Measurements from ENCODE around the gene SLC9B1.
"Not testable (repeated sequence)": the region's sequence is repeated elsewhere in the genome, so short reads cannot be mapped to it uniquely, and the experiment has no call there.

Gene SLC9B1

GRCh38 chr4:103011378-103012025 lies 8.0 kb downstream of the SLC9B1 start:
- no peak for DNase-seq

- no peak for DNase-seq
Observed at GRCh38 chr4:103010804-103011203, 8.7 kb downstream of the SLC9B1 start.

- DNase-seq: no peak
Observed at GRCh38 chr4:103008875-103009729, 10.4 kb downstream of the SLC9B1 start.

GRCh38 chr4:103002551-103002950 lies 17.0 kb downstream of the SLC9B1 start:
- DNase-seq: no peak

GRCh38 chr4:102994803-102995202 lies 24.7 kb downstream of the SLC9B1 start:
- no peak for DNase-seq

- DNase-seq: not testable (repeated sequence)
Observed at GRCh38 chr4:102993985-102994384, 25.5 kb downstream of the SLC9B1 start.

- DNase-seq: no peak
Observed at GRCh38 chr4:102988429-102989020, 31.0 kb downstream of the SLC9B1 start.

- DNase-seq: no peak
Observed at GRCh38 chr4:102981005-102981404, 38.5 kb downstream of the SLC9B1 start.

- DNase-seq: not testable (repeated sequence)
Observed at GRCh38 chr4:102961813-102962212, 57.7 kb downstream of the SLC9B1 start.

GRCh38 chr4:102959496-102959895 lies 60.0 kb downstream of the SLC9B1 start:
- no peak for DNase-seq

GRCh38 chr4:102945066-102945465 lies 74.4 kb downstream of the SLC9B1 start:
- DNase-seq: no peak

GRCh38 chr4:102938063-102938462 lies 81.4 kb downstream of the SLC9B1 start:
- not testable (repeated sequence) for DNase-seq

- no peak for DNase-seq
Observed at GRCh38 chr4:102935716-102936115, 83.8 kb downstream of the SLC9B1 start.

- not testable (repeated sequence) for DNase-seq
Observed at GRCh38 chr4:102919697-102920096, 99.8 kb downstream of the SLC9B1 start.

GRCh38 chr4:102918859-102919258 lies 100.6 kb downstream of the SLC9B1 start:
- DNase-seq: no peak

GRCh38 chr4:102901804-102902203 lies 117.7 kb downstream of the SLC9B1 start:
- no peak for DNase-seq

GRCh38 chr4:102897610-102898009 lies 121.9 kb downstream of the SLC9B1 start:
- DNase-seq: not testable (repeated sequence)

- not testable (repeated sequence) for DNase-seq
Observed at GRCh38 chr4:102896547-102896946, 123.0 kb downstream of the SLC9B1 start.

GRCh38 chr4:102889866-102890265 lies 129.6 kb downstream of the SLC9B1 start:
- not testable (repeated sequence) for DNase-seq

GRCh38 chr4:102888570-102888969 lies 130.9 kb downstream of the SLC9B1 start:
- not testable (repeated sequence) for DNase-seq

GRCh38 chr4:102883278-102883677 lies 136.2 kb downstream of the SLC9B1 start:
- DNase-seq: no peak

- DNase-seq: no peak
Observed at GRCh38 chr4:102881343-102881742, 138.2 kb downstream of the SLC9B1 start.

GRCh38 chr4:102878901-102879300 lies 140.6 kb downstream of the SLC9B1 start:
- DNase-seq: no peak

GRCh38 chr4:102878349-102878748 lies 141.2 kb downstream of the SLC9B1 start:
- not testable (repeated sequence) for DNase-seq
